ENCODE data around the gene SENP8.
"Not testable (repeated sequence)": the region's sequence is repeated elsewhere in the genome, so short reads cannot be mapped to it uniquely, and the experiment has no call there.

Gene SENP8

GRCh38 chr15:72118017-72118978 is at the start of gene SENP8, which contains the start of gene MYO9A:
SENP8 (plus strand) TSS chr15:72118403; CDS start chr15:72139624, 21,221 bp downstream.
MYO9A (minus strand) TSS chr15:72118150; CDS start chr15:72046563, 71,587 bp downstream.
- DNase-seq = peak; percentile 98

- no peak for DNase-seq
Measured at GRCh38 chr15:72068856-72069255, 49.3 kb upstream of the SENP8 start.

- no peak for DNase-seq
Measured at GRCh38 chr15:72070817-72071447, 47.3 kb upstream of the SENP8 start.

- not testable (repeated sequence) for DNase-seq
Measured at GRCh38 chr15:72071448-72071825, 46.8 kb upstream of the SENP8 start.

- no peak for DNase-seq
Measured at GRCh38 chr15:72074335-72075060, 43.7 kb upstream of the SENP8 start.

- DNase-seq = no peak
Measured at GRCh38 chr15:72077950-72078349, 40.3 kb upstream of the SENP8 start.

GRCh38 chr15:72078887-72079286 is 39.3 kb upstream of the SENP8 start:
- no peak for DNase-seq

- DNase-seq = no peak
Measured at GRCh38 chr15:72082176-72082575, 36.0 kb upstream of the SENP8 start.

GRCh38 chr15:72086010-72086697 is 32.0 kb upstream of the SENP8 start:
- no peak for DNase-seq

GRCh38 chr15:72086920-72087648 is 31.1 kb upstream of the SENP8 start:
- no peak for DNase-seq

- no peak for DNase-seq
Measured at GRCh38 chr15:72092006-72092405, 26.2 kb upstream of the SENP8 start.

GRCh38 chr15:72092691-72093090 is 25.5 kb upstream of the SENP8 start:
- DNase-seq = no peak

GRCh38 chr15:72096796-72097195 is 21.4 kb upstream of the SENP8 start:
- no peak for DNase-seq

GRCh38 chr15:72098040-72098439 is 20.2 kb upstream of the SENP8 start:
- DNase-seq = no peak

GRCh38 chr15:72099155-72099554 is 19.0 kb upstream of the SENP8 start:
- DNase-seq = no peak

- DNase-seq = not testable (repeated sequence)
Measured at GRCh38 chr15:72100551-72100950, 17.7 kb upstream of the SENP8 start.

GRCh38 chr15:72105111-72105510 is 13.1 kb upstream of the SENP8 start:
- DNase-seq = no peak

GRCh38 chr15:72106068-72106467 is 12.1 kb upstream of the SENP8 start:
- no peak for DNase-seq

- DNase-seq = no peak
Measured at GRCh38 chr15:72110355-72110754, 7.8 kb upstream of the SENP8 start.

- DNase-seq = no peak
Measured at GRCh38 chr15:72112116-72112515, 6.1 kb upstream of the SENP8 start.

- DNase-seq = no peak
Measured at GRCh38 chr15:72112805-72113204, 5.4 kb upstream of the SENP8 start.
